HepG2 (cell line): Measurements from ENCODE around the gene CYTH2. TPM values are rescaled to one million over a fixed set of nuclear protein-coding genes. Genes with fewer than 3 reads are reported as not detected.

Experiments used
- ATAC-seq: fragments of 200-7000 bp; cut with Tn5 transposase; 3 replicates; pipeline ENCODE4 v1.9.1; 2020; ENCODE audit warnings: mild to moderate bottlenecking, moderate library complexity
- BruUV-seq: library from RNA; stranded (reverse); fragments of 400-500 nt; replicated peaks from 2 replicates; lab custom pipeline; 2021; lab: Mats Ljungman, UMichigan
- CTCF ChIA-PET: fragments of 300-600 bp; formaldehyde crosslinking; extraction: SDS; loops from one replicate; lab custom pipeline; 2021; ENCODE audit warnings: low total read pairs, inconsistent platforms, low intra/inter-chr PET ratio; lab: Yijun Ruan, JAX
- POLR2A ChIA-PET: fragments of 350-600 bp; sonication (Branson Sonifier 250); formaldehyde crosslinking; loops from one replicate; lab custom pipeline; 2020; ENCODE audit warnings: antibody characterized with exemption, inconsistent platforms; lab: Yijun Ruan, JAX
- DNase-seq: peaks from one replicate; pipeline ENCODE4 v3.0.0-alpha.2; 2015; ENCODE audit warnings: low spot score
- FAIRE-seq: peaks from 3 replicates; lab custom pipeline; 2011; peaks lifted over from hg19 to GRCh38; lab: Jason Lieb, UNC
- H2AFZ ChIP-seq: one replicate; pipeline ENCODE4 v1.6.1; 2011; ENCODE audit warnings: low read length, inconsistent platforms
- H3K27ac ChIP-seq: fragments of 300-600 bp; 3 replicates; pipeline ENCODE4 v1.8.0; 2011; ENCODE audit warnings: mixed run types, mild to moderate bottlenecking, mixed read lengths, low read length, inconsistent platforms; ENCODE audit not compliant: insufficient read depth; ENCODE audit errors: extremely low read length
- H3K27me3 ChIP-seq, 2 experiments: fragments of 200-600 bp in 1 of 2; 2 replicates in 1 of 2; 3 replicates in 1 of 2; pipeline versions ENCODE4 v1.6.0 to v1.8.0; 2011; ENCODE audit warnings: low read length in 2 of 2, mild to moderate bottlenecking in 2 of 2, moderate library complexity in 2 of 2, inconsistent platforms in 1 of 2; ENCODE audit not compliant: insufficient read depth in 2 of 2, control insufficient read depth in 1 of 2
- H3K36me3 ChIP-seq, 2 experiments: fragments of 200-600 bp in 1 of 2; replicated peaks in 1 of 2; 2 replicates in 1 of 2; 3 replicates in 1 of 2; pipeline versions ENCODE4 v1.5.1 to v1.8.0; 2011; ENCODE audit warnings: low read length in 2 of 2, inconsistent platforms in 1 of 2; ENCODE audit not compliant: insufficient read depth in 2 of 2, control insufficient read depth in 1 of 2
- H3K4me1 ChIP-seq: 2 replicates; pipeline ENCODE4 v1.5.1; 2012; ENCODE audit warnings: low read length, inconsistent platforms; ENCODE audit not compliant: insufficient read depth
- H3K4me2 ChIP-seq: 2 replicates; pipeline ENCODE4 v1.6.0; 2011; ENCODE audit warnings: low read depth, low read length, inconsistent platforms
- H3K4me3 ChIP-seq, 3 experiments: fragments of 200-600 bp in 1 of 3; sonication (generic), shearing (Covaris generic) in 1 of 3; replicated peaks in 1 of 3; 2 replicates each; pipeline ENCODE4 v1.5.1; 2011 to 2016; ENCODE audit warnings: low read length in 3 of 3, inconsistent platforms in 2 of 3, low read depth in 2 of 3, mild to moderate bottlenecking in 2 of 3, control low read depth in 1 of 3, mixed read lengths in 1 of 3; ENCODE audit not compliant: insufficient read depth in 1 of 3
- H3K79me2 ChIP-seq: one replicate; pipeline ENCODE4 v1.6.1; 2011; ENCODE audit warnings: low read length, inconsistent platforms; ENCODE audit not compliant: insufficient read depth
- H3K9ac ChIP-seq: 2 replicates; pipeline ENCODE4 v1.6.0; 2011; ENCODE audit warnings: mild to moderate bottlenecking, low read depth, low read length, inconsistent platforms; ENCODE audit not compliant: insufficient read depth
- H3K9me3 ChIP-seq: 2 replicates; pipeline ENCODE4 v1.5.1; 2012; ENCODE audit warnings: mild to moderate bottlenecking, low read length
- H4K20me1 ChIP-seq: 2 replicates; pipeline ENCODE4 v1.6.0; 2011; ENCODE audit warnings: inconsistent platforms, mild to moderate bottlenecking, low read length, moderate library complexity; ENCODE audit not compliant: insufficient read depth
- BCL6 ChIP-seq: IDR thresholded peaks from 2 replicates; pipeline ENCODE4 v1.6.1; 2016; ENCODE audit warnings: missing genetic modification reagents, missing compliant biosample characterization
- HCFC1 ChIP-seq: fragments of 150-350 bp; IDR thresholded peaks from 2 replicates; pipeline ENCODE4 v1.6.1; 2014; ENCODE audit warnings: low read depth, low read length
- THAP11 ChIP-seq: IDR thresholded peaks from 2 replicates; pipeline ENCODE4 v1.6.1; 2016; ENCODE audit warnings: missing biosample characterization, missing genetic modification reagents
- ZNF124 ChIP-seq: sonication (generic); formaldehyde crosslinking; IDR thresholded peaks from 2 replicates; pipeline ENCODE4 v1.4.0; 2020; ENCODE audit warnings: missing genetic modification reagents
- ZNF24 ChIP-seq: fragments of 450-650 bp; IDR thresholded peaks from 2 replicates; pipeline ENCODE4 v1.6.1; 2017; ENCODE audit warnings: antibody characterized with exemption, mild to moderate bottlenecking
- WGBS: methylation state at CpG from one replicate; pipeline ENCODE4 v1.1.6; 2017; ENCODE audit warnings: low lambda C conversion rate; 5-methylcytosine and 5-hydroxymethylcytosine counted together
- in situ Hi-C: cut with HindIII; loops from 2 replicates; pipeline ENCODE4 v1.10.0; 2017; ENCODE audit warnings: low pct_unique_long_range_greater_than_20kb; ENCODE audit not compliant: extremely low pct_ligation_motif_present
- intact Hi-C: fragments of 100-400 bp; cut with micrococcal nuclease; formaldehyde crosslinking; loops from one replicate; pipeline ENCODE4 v1.10.0; 2022; ENCODE audit not compliant: unreplicated experiment
- polyA plus RNA-seq, 8 experiments: library from polyadenylated mRNA; depleted of rRNA in 3 of 8; stranded (reverse) in 7 of 8; unstranded in 1 of 8; fragments of >200 nt; fragmentation: Illumina TruSeq in 4 of 8; extraction: Trizol in 4 of 8; gene quantifications; 2 replicates each; pipeline versions ENCODE4 v1.2.1 to v1.2.3, GENCODE V29; 2011 to 2016; ENCODE audit warnings: low read depth in 4 of 8, missing spikeins in 1 of 8, mixed read lengths in 1 of 8; ENCODE audit not compliant: insufficient read depth in 1 of 8
- total RNA-seq, 5 experiments: library from RNA; depleted of rRNA; stranded (reverse); fragments of >200 nt; fragmentation: Illumina TruSeq; extraction: Trizol; gene quantifications; 2 replicates each; pipeline ENCODE4 v1.2.3, GENCODE V29; 2016; ENCODE audit warnings: low read depth in 1 of 5

CYTH2 gene
- total and polyA plus RNA-seq, 2 of the 13 experiments (the other 11 are each of a cell fraction or from before 2014, with no cell fraction given), result 16.5 to 39.3 TPM

GRCh38 chr19:48516536-48516935, 47.4 kb downstream of the CYTH2 start:
- POLR2A ChIA-PET, result interaction anchor here (1.0 kb wide), 1 partner anchor 103 kb away, joined by 3 read pairs; the partner anchor contains the start of genes RPL18 and SPHK2

GRCh38 chr19:48518207-48518606, 49.0 kb downstream of the CYTH2 start:
- Histone ChIP-seq H4K20me1 (no peaks in the 10 kb centered on the region), H3K4me1 (peaks cover 21% of the 10 kb centered on the region), H3K9me3 (no peaks in the 10 kb centered on the region), H3K9ac (no peak overlapping the region), H3K27me3 (no peaks in the 10 kb centered on the region), H3K27ac (no peak overlapping the region), H2AFZ (no peak overlapping the region), H3K4me3 (no peak overlapping the region), H3K4me2 (no peak overlapping the region), H3K36me3 (no peaks in the 10 kb centered on the region), H3K79me2 (no peaks in the 10 kb centered on the region)
- intact Hi-C loops, result loop anchor here (5.0 kb wide), 1 partner anchor 34 kb away; the partner anchor contains the start of gene SULT2B1
- TF ChIP-seq ZNF24 (0 out of 2 replicates have a peak, but pooled peaks have one; percentile 76), BCL6 (CRISPR knock-in tag) (no peak), ZNF124 (no peak)
- FAIRE-seq (no peak), DNase-seq (no peak), ATAC-seq (no peak)
- CTCF ChIA-PET, result no interaction called here
- POLR2A ChIA-PET, result no interaction called here
- in situ Hi-C loops, result no loop called here
- BruUV-seq, result no TSS peak
- WGBS, result 58% methylated on average over 3 of the region's 3 CpGs

More at GRCh38 chr19:48516536-48516935, 47.4 kb downstream of the CYTH2 start:
- H3K27me3 ChIP-seq, result peaks cover 2 to 11% of the 10 kb centered on the region in 2 experiments; a peak in 3 of 5 replicates
- WGBS, result 3% methylated on average over 5 of the region's 8 CpGs
- no TSS peak for BruUV-seq
- no peak overlapping the region for H2AFZ ChIP-seq
- TF ChIP-seq THAP11 (CRISPR knock-in tag) (peak; percentile 32; the same call in 1 of the 2 replicates), HCFC1 (no peak)
- H3K4me1 ChIP-seq, result peaks cover 30% of the 10 kb centered on the region
- CTCF ChIA-PET, result no interaction called here
- FAIRE-seq, result no peak
- H4K20me1 ChIP-seq, result no peaks in the 10 kb centered on the region
- no peak overlapping the region; the same call in 1 of the 2 replicates for H3K9ac ChIP-seq
- no peaks in the 10 kb centered on the region for H3K36me3 ChIP-seq
- H3K4me3 ChIP-seq, result no peak overlapping the region; a peak in 1 of 6 replicates
- intact Hi-C loops (loop anchor here (5.0 kb wide), 1 partner anchor 36 kb away; the partner anchor contains the start of gene SULT2B1), in situ Hi-C loops (no loop called here)
- peak overlapping the region; percentile 50 for H3K4me2 ChIP-seq
- H3K27ac ChIP-seq, result no peak overlapping the region
- no peaks in the 10 kb centered on the region for H3K9me3 ChIP-seq
- DNase-seq, result no peak
- peak; percentile 28; the same call in 2 of the 3 replicates for ATAC-seq
- H3K79me2 ChIP-seq, result no peaks in the 10 kb centered on the region
